Measurements from ENCODE around the gene TSHZ2.

DNA sequence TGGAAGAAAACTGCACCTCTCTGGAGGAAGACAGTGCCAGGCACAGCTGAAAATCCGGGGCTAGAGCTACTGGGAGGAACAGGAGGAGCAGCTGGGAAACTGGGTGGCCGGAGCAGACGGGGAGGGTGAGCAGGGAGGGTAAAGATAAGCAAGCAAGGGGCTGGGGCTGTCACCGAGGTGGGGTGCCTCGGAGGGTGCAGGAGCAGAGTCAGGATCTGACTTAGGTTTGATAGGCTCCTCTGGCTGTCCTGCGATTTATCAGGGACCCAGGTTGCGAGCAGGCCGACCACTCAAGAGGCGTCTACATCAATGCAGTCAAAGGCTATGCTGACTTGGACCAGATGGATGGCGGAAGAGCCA, 12.3 kb downstream of the TSHZ2 start:
- TF ChIP-seq CTCF (IDR thresholded peaks at IDR 0.05) (no peak), POLR2A (IDR thresholded peaks at IDR 0.05; ENCODE audit: low read depth) (no peak), POLR2AphosphoS5 (IDR thresholded peaks at IDR 0.05) (no peak)

Measured in esophagus muscularis mucosa (tissue), 3 donors.